Bronchial epithelial cell (primary cell): ENCODE results near the gene IGF1R. TPM values are rescaled to one million over a fixed set of nuclear protein-coding genes. Genes with fewer than 3 reads are reported as not detected.

ENCODE experiments used
- DNase-seq: peaks from one replicate; pipeline ENCODE4 v3.0.0-alpha.2; 2010; ENCODE audit warnings: low read depth
- FAIRE-seq: peaks from 2 replicates; lab custom pipeline; 2011; peaks lifted over from hg19 to GRCh38; lab: Jason Lieb, UNC
- H3K27me3 ChIP-seq: 2 replicates; pipeline ENCODE4 v1.5.1; 2011; ENCODE audit warnings: low read length; ENCODE audit not compliant: control insufficient read depth, insufficient read depth
- H3K36me3 ChIP-seq: 2 replicates; pipeline ENCODE4 v1.5.1; 2011; ENCODE audit warnings: low read length; ENCODE audit not compliant: control insufficient read depth, insufficient read depth
- H3K4me3 ChIP-seq: 2 replicates; pipeline ENCODE4 v1.5.1; 2011; ENCODE audit warnings: mild to moderate bottlenecking, low read depth, low read length, control low read depth
- CTCF ChIP-seq: IDR thresholded peaks from 2 replicates; pipeline ENCODE4 v1.5.1; 2011; ENCODE audit warnings: mild to moderate bottlenecking, moderate library complexity, low read length, control low read depth, inconsistent platforms; ENCODE audit not compliant: insufficient read depth, severe bottlenecking
- total RNA-seq: library from RNA; depleted of rRNA; stranded (reverse); fragments of >200 nt; gene quantifications from 2 replicates; pipeline ENCODE4 v1.2.1, GENCODE V29; 2014

IGF1R gene
- total RNA-seq, 1 donor from 2014 or later: 39.5 TPM

GRCh38 chr15:98976500-98976899 is 328.2 kb downstream of the IGF1R start:
- Histone ChIP-seq H3K4me3 (no peak overlapping the region), H3K27me3 (no peaks in the 10 kb centered on the region), H3K36me3 (no peaks in the 10 kb centered on the region)
- no peak for DNase-seq
- TF ChIP-seq CTCF: no peak
- FAIRE-seq: no peak

- Histone ChIP-seq H3K36me3 (no peaks in the 10 kb centered on the region), H3K4me3 (no peak overlapping the region), H3K27me3 (no peaks in the 10 kb centered on the region)
- FAIRE-seq: no peak
- TF ChIP-seq CTCF: no peak
- DNase-seq: no peak
These were observed 329.1 kb downstream of the IGF1R start for GRCh38 chr15:98977441-98977840.

GRCh38 chr15:98978153-98978552 is 329.8 kb downstream of the IGF1R start:
- H3K36me3 ChIP-seq: no peaks in the 10 kb centered on the region
- TF ChIP-seq CTCF: no peak
- no peak for FAIRE-seq
- no peak overlapping the region for H3K4me3 ChIP-seq
- DNase-seq: peak; percentile 21
- no peaks in the 10 kb centered on the region for H3K27me3 ChIP-seq

GRCh38 chr15:98980899-98981228 is 332.5 kb downstream of the IGF1R start:
- Histone ChIP-seq H3K36me3 (no peaks in the 10 kb centered on the region), H3K4me3 (no peak overlapping the region), H3K27me3 (no peaks in the 10 kb centered on the region)
- no peak for FAIRE-seq
- no peak for TF ChIP-seq CTCF
- no peak for DNase-seq

- Histone ChIP-seq H3K36me3 (no peaks in the 10 kb centered on the region), H3K4me3 (no peak overlapping the region), H3K27me3 (no peaks in the 10 kb centered on the region)
- no peak for TF ChIP-seq CTCF
- DNase-seq: peak; percentile 21
- FAIRE-seq: no peak
These were observed 333.7 kb downstream of the IGF1R start for GRCh38 chr15:98981851-98982722.
